Inflammatory macrophage treated with lipopolysaccharide for 1 hour (primary cell): ENCODE results near the gene PTH1R.
A peak's percentile ranks its signal among the peaks of the same experiment; 100 is the strongest.

Source experiments
- DNase-seq, 2 donors: peaks; one replicate each; pipeline ENCODE4 v3.0.0-alpha.2; 2020 to 2022

Gene PTH1R

DNA sequence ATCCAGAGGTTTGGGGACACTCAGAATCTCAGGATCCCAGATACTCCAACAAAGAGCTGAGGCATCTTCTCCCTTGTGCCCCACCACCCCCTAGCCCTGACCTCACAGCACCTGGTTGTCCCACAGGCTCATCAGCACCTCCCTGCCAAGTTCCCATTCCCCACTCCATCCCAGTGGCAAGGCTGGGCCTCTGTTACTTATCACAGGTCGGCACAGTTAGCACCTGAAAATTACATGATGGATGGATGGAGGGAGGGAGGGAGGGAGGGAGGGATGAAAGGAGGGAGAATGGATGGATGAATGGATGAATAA is 27.1 kb upstream of the PTH1R start:
- DNase-seq, result no peak

DNA sequence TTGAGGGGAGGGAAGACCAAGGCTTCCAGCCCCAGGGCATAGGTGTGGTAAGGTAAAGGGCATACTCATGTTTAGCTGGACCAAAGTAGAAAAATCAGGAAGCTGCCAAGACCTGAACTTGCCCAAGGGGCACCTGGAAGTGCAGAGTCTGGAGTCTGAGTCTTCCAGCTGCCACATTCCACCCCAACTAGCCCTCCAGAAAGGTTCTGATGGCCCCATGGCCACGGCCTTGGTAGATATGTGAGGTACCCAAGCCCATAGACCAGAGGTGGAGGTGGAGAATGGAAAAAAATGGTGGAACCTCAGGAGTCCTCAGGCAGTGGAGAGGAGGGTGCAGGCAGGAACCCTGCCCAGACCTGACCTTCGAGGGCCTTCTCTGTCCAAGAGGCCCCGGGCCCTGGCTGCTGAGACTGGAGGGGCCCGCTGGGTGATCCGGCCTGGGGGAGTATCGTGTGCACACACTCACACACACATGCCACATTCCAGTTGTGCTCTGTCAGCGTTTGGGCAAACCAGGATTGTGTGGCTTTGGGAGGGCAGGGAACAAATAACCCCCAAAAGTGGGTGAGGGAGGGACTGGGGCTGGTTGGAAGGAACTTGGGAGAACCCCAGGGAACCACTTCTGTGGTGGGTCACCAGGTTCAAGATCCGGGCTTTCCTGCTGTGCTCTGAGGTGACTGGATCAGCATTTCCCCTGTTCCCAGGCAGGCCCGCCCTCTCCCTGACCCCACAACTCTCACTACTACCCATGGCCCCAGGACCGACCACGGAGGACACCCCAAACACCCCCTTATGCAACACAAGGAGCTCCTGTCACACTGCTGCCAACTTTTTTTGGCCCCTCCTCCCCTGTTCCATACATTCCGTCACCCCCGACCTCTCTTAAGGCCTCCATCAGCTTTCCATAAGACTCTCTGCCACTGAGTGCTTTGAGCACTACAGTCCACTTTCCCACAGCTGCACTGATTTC is 25.9 kb upstream of the PTH1R start:
- DNase-seq, result no peak

DNA sequence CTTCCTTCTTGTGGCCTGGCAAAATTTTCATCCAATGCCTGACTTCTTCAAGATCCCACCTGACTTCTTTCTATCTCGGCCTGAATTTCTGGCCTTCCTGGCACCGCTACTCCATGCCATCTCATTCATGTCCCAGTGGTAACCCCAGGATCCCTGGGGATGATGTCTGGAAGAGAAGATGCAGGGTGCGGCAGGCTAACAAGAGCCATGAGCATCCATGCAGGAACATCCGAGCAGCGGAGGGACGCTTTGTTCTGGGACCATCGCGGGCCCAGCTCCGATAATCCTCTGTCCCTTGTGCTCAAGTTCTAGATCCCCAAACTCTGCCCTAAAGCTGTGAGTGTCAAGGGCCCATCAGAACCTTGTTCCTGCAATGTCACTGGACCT is 25.2 kb upstream of the PTH1R start:
- DNase-seq, result no peak

DNA sequence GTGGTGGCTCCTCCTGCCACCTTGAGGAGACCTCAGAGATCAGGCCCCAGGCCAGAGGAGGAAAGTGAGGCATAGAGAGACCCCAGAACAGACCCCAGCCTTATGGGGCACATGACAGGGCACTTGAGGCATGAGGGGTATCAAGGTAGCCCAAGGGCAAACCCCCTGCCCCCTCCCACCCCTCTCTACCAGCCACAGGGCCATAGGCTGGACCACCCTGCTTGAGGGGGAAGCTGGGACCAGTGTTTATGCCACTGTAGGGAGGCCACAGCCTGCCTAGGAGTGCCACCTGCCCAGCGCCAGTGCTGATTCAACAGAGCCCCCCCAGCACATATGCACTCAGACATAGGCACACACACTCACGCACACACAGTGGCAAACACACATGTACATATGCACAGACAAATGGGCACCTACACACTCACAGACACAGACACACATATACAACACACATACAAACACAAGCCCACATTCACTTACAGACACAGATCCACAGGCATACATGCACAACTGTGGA is 24.6 kb upstream of the PTH1R start:
- no peak for DNase-seq

DNA sequence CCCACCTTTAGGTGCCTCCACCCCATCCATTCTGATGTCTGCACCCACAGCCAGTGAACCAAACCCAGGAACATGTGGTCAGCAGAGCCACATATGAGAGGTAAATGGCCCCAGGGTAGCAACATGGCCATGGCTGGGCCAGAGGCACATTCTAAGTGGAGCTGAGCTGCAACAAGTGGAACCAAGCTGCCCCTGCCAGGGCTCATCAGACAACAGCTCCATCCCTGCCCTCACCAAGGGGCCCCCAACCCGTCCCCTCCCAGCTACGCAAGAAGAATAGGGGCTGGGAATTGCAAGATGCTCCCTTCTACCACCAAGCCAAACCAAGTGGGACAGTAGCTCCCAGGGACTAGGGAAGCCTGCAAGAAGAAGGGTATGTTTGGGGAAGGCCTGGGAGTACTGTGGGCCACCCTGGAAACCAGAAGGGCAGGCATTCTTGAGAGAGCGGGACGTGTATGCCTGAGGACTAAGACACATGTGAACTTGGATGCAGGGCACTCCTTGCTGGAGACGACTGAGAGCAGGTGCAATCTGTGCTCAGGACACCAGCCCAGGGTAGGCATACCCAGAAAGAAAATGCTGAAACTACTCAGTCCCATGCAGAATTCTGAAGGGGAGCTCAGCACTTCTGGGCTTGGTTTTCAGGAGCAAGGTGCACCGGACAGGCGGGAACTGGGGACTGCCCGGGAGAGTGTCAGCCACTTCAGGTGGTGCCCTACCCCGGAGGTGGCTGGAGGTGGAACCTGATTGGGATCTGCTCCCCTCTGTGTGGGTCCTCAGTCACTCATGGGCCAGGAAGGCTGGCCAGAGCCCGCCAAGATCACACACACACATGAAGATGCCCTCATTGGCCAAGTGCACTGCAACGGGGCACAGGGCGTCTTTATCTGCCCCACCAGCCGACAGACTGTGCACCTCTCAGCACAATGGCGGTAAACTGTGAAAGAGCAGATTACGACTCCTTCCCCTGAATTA is 23.8 kb upstream of the PTH1R start:
- DNase-seq, result no peak

DNA sequence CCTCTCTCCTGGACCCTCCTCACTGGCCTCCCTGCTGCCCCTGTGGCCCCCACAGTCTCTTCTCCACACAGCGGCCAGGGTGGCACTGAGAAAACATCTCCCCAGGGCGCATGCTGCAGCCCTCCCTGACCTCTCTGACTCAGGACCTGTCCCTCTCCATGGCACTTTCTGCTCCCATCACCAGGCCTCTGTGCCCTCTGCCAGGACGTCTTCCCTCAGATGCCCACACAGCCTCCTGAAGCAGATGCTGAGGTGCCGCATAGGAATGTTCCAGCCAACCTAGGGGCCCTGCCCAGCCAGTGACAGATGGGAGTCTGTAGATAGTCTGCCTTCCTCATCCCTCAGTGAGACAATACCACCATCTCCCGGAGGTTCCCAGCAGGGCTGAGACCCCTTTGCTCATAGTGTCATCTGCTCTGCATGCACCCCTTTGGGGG is 22.9 kb upstream of the PTH1R start:
- DNase-seq, result no peak

DNA sequence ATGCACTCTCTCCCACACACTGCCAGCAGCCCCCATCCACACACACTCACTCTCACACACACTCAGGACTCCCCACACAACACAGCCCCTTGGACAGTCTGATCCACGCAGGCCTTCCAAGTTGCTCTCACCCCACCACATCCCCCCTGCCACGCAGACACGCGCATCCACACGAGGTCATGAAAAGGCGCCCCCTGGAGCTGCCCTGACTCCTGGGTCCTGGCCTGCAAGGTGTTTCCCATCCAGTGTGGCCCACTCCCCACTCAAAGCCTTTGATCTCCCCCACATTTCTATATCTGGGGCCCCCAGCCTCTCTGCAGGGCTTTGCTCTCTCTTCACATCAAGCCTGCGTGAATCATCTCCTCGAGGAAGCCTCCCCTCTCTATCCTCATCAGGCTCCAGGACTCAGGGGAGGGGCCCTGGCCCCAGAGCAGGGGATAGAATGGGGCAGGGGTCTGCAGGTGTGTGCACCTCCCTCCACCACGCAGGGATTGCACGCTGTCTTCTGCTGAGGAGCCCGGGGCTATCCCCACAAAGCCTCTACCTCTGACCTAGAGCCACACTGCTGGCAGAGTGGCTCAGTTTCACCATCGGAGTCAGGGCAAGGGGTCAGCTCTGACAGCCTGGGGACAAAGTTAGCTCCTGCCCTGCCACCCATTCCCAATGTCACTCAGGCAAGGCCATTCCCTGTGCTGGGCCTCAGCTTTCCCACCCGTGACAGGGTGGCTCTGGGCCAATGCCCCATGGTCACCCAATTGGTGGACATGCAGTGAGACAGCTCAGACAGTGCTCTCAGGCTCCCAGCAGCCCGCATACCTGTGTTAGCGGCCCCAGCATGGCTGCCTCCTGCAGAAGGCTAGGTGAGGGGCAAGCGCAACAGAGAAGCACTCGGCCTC is 20.7 kb upstream of the PTH1R start:
- DNase-seq, result no peak

DNA sequence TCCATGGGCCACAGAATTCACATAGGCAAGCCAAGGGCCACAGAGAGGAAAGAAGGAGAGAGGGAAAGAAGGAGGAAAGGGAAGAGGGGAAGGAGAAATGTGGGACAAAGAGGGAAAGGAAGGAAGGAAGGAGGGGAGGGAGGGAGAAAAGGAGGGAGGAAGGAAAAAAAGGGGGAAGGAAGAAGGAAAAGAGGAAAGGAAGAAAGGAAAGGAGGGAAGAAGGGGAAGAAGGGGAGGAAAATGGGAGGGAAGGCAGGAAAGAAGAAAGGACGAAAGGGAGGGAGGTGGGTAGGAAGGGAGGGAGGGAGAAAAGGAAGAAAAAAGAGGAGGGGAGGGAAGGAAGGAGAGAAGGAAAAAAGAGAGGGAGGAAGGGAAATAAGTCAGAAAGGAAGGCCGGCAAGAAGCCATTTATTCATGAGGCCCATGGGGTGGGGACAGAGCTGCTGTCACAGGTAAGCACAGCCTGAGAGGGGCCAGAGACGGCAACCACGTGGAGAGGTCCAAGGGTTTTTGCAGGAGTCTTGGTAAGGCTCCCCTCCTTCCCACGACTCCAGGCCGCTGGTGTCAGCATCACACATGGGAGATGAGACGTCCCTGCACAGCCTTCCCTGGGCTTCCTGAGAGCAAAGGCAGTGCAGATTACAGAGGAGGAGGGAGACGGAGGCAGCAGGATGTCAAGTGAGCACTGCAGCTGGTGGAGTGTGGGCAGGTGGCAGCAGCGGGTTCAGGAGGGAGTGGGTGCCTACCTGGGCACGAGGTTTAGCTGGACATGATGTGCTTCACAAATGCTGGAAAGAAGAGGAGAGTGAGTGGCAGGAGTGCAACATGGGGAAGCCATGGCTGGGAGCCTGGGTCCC is 19.8 kb upstream of the PTH1R start:
- no peak for DNase-seq

DNA sequence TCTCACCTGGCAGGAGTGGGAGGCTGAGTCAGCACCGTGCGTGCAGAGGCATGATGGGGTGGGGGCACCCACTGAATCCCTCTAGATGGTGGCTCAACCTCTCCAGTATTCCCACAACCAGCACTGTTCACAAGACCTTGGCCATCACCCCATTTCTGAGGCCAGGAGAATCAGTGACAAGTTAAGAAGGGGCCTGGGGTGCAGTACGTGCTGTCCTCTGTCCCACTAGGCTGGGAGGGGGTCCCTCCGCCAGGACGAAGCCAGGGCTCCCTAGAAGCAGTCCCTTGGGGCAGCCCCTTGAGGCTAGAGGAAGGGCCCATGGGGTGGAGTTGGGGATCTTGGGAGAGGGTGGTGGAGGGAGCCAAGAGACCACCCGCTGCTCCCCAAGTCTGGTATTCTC is 19.1 kb upstream of the PTH1R start:
- DNase-seq, result no peak

DNA sequence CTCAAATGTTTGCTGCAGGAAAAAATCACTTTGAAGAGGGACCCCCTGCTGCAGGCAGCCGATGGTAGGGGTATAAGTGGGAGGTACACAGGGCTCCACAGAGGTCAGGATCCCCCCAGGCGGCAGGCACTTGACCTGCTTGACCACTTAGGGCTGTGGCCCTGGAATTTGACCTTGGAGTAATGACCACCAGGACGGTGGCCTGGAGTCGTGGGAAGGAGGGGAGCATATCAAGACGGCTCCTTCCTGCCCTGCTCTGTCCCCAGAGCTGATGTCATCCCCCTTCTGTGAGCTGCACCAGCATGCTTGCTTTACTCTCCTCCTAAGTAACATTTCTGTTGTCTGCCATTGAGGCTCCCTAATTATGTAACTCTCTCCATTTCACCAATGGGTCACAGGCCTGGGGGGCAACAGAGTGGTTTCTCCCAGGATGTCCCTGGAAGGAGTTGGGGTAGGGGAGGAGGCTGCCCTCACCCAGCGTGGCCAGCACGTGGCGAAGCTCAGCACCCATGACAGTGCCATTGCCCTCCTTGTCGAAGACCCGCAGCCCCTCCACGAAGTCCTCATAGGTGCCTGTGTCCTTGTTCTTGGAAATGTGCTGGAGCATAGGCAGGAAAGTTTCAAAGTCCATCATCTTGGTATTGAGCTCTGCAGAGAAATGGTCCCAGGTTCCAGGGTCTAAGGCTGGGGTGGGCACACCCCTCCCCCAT is 18.4 kb upstream of the PTH1R start:
- DNase-seq, result no peak

DNA sequence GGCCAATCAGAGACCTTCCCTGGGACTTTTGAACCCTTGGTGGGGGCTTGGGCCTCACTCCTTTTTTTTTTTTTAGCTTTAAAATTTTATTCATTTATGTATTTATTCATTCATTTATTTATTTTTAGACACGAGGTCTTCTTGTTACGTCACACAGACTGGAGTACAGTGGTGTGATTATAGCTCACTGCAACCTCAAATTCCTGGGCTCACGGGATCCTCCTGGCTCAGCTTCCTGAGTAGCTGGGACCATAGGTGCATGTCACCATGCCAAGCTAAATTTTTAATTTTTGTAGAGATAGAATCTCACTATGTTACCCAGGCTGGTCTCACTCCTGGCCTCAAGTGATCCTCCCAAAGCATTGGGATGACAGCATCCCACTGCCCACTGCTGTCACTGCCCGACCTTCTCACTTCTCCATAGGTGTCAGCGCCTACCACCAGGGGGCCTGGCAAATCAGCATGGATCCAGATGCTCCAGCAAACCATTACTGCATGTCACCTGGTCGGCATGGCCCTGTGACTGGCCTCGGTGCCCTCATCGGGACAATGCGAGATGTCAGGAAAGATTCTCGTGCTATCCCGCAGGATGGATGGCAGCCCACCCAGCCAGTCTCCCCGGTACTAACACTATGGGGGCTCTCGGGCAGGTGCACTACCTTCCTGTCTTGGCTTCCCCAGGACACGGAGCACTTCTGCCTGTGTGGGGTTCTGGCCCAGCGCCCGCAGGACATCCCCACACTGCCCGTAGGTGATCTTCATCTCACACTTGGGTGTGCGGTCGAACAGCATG is 17.3 kb upstream of the PTH1R start:
- DNase-seq, result peak in 1 of 2 donors; percentile 20

DNA sequence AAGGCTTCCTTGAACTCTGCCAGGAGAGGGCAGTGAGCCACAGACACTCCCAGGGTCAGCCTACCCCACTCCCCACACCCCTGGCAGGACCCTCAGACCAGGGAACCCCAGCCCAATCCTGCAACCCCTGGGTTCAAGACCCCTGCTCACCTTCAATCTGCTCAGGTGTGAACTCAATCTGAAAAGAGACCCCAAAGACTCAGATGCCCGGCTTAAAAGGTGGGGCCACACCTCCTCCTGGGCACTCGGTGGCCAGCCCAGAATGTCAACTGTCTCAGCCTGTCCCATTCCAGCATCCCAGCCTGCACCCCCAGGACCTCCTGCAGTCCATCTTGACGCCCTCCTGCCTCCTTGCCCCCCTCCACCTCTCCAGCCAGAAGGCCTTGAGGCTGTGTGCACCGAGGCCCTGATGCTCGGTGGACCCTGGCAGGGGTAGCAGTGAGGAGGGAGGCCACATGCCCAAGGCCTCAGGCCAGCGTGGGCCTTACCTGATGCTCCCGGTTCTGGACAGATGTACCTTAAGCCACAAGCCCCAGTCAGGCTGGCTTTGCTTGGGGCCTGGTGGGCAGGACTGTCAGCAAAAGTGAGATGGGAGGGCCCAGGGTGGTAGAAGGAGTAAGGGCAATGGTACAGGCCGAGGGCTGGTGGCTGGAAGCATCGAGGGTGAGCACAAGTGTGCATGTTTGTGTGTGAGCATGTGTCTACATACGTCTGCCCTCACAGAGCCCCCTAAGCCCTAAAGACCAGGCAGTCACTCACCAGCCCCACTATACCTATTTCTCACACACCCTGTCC is 16.5 kb upstream of the PTH1R start:
- no peak for DNase-seq

DNA sequence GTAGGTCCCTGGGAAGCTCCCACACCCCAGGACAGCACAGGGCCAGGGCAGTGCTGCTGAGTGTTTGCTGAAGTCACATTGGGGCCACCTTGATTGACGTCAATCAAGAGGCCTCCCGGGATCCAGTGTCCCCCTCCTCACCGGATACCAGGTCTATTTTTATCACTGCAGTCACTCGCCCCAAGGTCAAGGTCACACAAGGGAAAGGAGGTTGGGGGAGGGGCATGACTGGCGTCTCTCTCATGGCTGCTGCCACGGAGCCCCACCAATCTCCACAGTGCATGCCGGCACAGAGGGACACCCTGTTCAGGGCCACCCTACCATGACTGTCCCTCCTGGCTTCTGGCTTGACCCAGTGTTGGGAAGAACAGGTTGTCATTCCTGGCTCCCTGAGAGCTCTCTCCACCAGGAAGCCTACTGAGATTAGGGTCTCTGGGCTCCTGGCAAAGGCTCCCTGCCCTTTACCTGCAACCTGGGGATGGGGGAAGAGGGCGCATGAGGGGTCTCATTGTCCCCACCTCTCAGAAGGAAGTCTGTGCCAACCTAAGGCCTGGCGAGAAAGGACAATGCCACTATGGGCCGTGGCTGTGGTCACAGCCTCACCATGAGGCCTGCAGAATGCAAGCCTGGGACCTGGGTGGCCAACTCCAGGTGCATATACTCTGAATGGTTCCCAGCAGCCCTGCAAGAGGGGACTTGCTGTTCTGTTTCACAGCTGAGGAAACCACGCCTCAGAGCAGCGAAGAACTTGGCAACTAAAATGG is 15.7 kb upstream of the PTH1R start:
- DNase-seq, result no peak

DNA sequence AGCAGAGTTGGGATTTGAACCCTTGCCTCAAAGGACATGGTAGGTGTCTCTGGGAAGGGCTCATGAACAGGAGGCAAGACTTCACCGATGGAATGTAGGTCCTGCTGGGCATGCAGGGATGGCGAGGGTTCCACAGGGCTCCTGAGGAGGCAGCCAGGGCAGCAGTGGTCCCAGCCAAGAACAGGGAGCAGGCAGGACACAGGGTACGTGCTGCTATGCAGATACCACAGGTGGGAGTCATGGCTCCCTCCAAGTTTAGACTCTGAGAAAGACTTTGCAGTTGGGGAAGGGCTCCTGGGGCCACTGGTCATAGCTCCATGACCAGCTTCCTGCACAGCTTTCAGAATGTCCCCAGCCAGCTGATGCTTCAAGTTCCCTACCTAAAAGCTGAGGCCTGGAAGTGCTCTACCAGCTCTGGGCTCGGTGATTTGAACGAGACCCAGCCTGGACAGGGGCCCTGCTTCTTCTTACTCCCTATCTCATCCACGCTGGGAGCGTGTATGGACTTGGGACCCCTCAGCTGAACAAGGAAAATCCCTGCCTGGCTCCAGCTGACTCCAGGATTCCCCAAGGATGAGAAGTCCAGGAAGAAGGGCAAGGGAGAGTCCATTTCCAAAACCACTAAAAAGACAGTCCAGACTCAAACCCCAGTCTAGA is 15.0 kb upstream of the PTH1R start:
- no peak for DNase-seq

DNA sequence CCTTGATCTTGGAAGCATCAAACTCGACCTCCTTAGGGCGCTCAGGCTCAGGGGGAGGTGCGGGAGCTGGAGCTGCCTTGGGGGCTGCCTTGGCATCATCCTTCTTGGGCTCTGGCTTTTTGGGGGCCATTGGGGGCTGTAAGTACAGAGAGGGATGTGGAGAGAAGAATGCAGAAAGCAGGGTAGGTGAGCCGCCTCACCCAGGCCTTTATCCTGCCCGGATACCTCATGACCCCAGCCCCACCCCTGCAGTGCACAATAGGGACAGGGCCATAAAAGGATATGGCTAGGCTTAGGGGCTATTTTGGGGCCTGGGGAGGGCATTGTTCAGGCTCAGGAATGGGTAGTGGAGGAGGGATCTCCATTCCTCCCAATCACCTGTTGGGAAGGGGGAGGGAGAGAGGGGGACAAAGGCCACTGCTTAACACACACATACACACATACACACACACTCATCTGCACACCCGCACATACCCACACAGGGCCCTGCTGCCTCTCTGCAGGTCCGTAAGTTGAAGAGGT is 14.2 kb upstream of the PTH1R start, which contains the start of gene MYL3:
Gene MYL3 (minus strand): TSS at position 184 of the 522 bp plus-strand sequence. CDS start 54 bp downstream, at position 130.
- DNase-seq, result no peak

DNA sequence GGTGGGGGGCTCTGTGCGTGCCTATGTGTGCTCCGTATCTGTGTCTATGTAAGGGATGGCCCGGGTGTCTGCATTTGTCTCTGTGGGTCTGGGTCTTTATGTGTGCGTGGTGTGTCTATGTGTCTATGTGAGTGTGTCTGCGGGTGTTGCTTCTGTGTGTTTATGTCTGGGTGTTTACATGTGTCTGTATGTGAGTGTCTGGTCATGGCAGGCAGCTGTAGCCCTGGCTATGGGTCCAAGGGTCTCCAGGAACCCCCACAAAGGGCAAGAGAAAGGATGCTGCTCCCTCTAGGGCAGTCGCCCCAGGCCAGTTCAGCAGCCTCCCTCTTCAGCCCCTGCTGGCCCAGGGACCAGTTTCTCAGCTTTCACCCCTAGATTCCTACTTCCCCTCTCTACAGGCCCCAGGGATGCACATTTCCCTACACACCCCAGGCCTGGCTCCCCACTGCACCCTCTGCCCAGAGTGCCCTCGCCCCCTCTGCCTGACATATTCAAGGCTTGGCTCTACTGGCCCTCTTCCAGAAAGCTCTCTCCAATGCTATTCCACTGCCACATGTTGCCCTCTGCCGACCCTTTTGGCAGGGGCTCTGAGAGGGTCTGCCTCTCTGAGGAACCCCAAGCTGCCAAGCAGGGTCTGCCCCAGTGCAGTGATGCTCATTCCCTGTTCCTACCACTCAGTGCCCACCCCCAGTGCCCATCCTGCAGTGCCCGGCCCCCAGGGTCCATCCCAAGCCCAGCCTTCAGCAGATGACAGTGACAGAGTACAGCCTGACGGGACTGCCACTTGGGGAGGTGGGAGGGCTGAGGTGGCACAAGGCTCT is 13.2 kb upstream of the PTH1R start:
- no peak for DNase-seq
